NT2/D1 (cell line): ENCODE data around the gene GREB1.

Experiments used
- SUZ12 ChIP-seq: IDR thresholded peaks from 2 replicates; pipeline ENCODE4 v1.6.1; 2011; ENCODE audit not compliant: insufficient read length, insufficient read depth; ENCODE audit errors: extremely low read depth
- ZNF274 ChIP-seq: IDR thresholded peaks from 2 replicates; pipeline ENCODE4 v1.6.1; 2011; ENCODE audit warnings: mild to moderate bottlenecking, low read depth, low read length

DNA sequence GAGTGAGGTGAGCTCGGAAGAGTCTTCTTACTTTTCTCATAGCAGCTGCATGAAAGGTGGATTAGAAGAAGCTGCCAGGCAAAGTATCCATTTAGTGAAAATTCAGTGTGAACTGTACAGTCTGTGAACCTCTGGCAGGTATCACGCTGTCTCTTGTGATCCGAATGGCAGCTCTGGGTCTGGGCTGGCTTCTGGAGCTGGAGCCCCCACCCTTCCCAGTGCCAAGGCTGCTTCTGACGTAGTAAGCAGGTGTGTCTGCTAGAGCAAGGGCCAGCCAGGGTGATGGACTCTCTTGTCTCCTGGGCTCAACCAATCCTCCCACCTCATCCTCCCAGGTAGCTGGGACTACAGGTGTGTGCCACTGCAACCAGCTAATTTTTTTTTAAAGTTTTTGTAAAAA lies 150.1 kb downstream of the GREB1 start:
- no peak for TF ChIP-seq SUZ12
- no peak for TF ChIP-seq ZNF274
